ENCODE results near the gene RSPH3.
"Not testable (repeated sequence)": the region's sequence is repeated elsewhere in the genome, so short reads cannot be mapped to it uniquely, and the experiment has no call there.

Gene RSPH3

GRCh38 chr6:158999666-159000403 is at the start of gene RSPH3:
RSPH3 (minus strand) TSS chr6:159000202; CDS start chr6:158999550, 652 bp downstream.
- peak; percentile 86 for DNase-seq

GRCh38 chr6:159047891-159048685 is 48.1 kb upstream of the RSPH3 start:
- no peak for DNase-seq

- no peak for DNase-seq
Measured at GRCh38 chr6:159045801-159046200, 45.8 kb upstream of the RSPH3 start.

- no peak for DNase-seq
Measured at GRCh38 chr6:159044899-159045727, 45.1 kb upstream of the RSPH3 start, which contains the start of gene TAGAP. TAGAP (minus strand) TSS chr6:159044991; CDS start chr6:159044146, 845 bp downstream.

- no peak for DNase-seq
Measured at GRCh38 chr6:159043947-159044346, 43.9 kb upstream of the RSPH3 start.

- no peak for DNase-seq
Measured at GRCh38 chr6:159043251-159043650, 43.2 kb upstream of the RSPH3 start.

- no peak for DNase-seq
Measured at GRCh38 chr6:159042826-159043181, 42.8 kb upstream of the RSPH3 start.

- DNase-seq = peak; percentile 70
Measured at GRCh38 chr6:159042003-159042825, 42.2 kb upstream of the RSPH3 start.

- DNase-seq = no peak
Measured at GRCh38 chr6:159041181-159041580, 41.2 kb upstream of the RSPH3 start.

- no peak for DNase-seq
Measured at GRCh38 chr6:159039885-159040258, 39.9 kb upstream of the RSPH3 start.

GRCh38 chr6:159038914-159039884 is 39.2 kb upstream of the RSPH3 start:
- no peak for DNase-seq

GRCh38 chr6:159038318-159038717 is 38.3 kb upstream of the RSPH3 start:
- not testable (repeated sequence) for DNase-seq

- DNase-seq = no peak
Measured at GRCh38 chr6:159037756-159038290, 37.8 kb upstream of the RSPH3 start.

- DNase-seq = no peak
Measured at GRCh38 chr6:159036673-159037072, 36.7 kb upstream of the RSPH3 start.

- no peak for DNase-seq
Measured at GRCh38 chr6:159035891-159036290, 35.9 kb upstream of the RSPH3 start.

- no peak for DNase-seq
Measured at GRCh38 chr6:159033160-159034049, 33.4 kb upstream of the RSPH3 start.

- no peak for DNase-seq
Measured at GRCh38 chr6:159031846-159032245, 31.8 kb upstream of the RSPH3 start.

- DNase-seq = no peak
Measured at GRCh38 chr6:159030168-159030567, 30.2 kb upstream of the RSPH3 start.

- DNase-seq = not testable (repeated sequence)
Measured at GRCh38 chr6:159025224-159025623, 25.2 kb upstream of the RSPH3 start.

- no peak for DNase-seq
Measured at GRCh38 chr6:159023893-159024292, 23.9 kb upstream of the RSPH3 start.

Data from NCI-H1694 treated with DMSO at 0.1 percent for 48 hours (cell line).